NB4 (cell line): ENCODE data around the gene GABRG3.

Experiments used
- MYC ChIP-seq: IDR thresholded peaks from 2 replicates; pipeline ENCODE4 v1.6.1; 2011; ENCODE audit warnings: low read depth, low read length
- POLR2A ChIP-seq: IDR thresholded peaks from 2 replicates; pipeline ENCODE4 v1.6.1; 2011; ENCODE audit warnings: mild to moderate bottlenecking; ENCODE audit not compliant: insufficient read length; ENCODE audit errors: extremely low read depth
- TF ChIP-seq, protein P1 (sequence below): IDR thresholded peaks from one replicate; pipeline ENCODE4 v1.5.1; 2012; ENCODE audit warnings: low read depth, low read length

DNA sequence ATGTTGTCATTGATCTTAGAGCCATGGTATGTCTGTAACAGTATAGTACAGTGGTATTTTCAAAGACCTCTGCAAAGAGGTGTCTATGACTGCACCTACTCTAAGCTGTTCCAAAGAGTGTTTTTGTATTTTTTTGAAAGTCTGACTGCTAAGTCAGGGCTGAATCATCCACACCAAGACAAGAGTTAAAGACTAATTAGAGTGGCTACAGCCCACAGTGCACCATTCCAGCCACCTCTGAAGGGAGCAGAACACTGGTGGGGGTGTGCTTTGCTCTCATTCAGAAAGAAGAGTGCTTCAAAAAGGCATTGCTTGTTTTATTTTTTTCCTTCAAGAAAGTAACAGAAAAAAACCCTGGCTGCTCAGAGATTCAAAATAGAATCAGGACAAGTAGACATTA, 301.4 kb downstream of the GABRG3 start:
- TF ChIP-seq POLR2A (no peak), MYC (no peak)
- TF ChIP-seq, protein P1, sequence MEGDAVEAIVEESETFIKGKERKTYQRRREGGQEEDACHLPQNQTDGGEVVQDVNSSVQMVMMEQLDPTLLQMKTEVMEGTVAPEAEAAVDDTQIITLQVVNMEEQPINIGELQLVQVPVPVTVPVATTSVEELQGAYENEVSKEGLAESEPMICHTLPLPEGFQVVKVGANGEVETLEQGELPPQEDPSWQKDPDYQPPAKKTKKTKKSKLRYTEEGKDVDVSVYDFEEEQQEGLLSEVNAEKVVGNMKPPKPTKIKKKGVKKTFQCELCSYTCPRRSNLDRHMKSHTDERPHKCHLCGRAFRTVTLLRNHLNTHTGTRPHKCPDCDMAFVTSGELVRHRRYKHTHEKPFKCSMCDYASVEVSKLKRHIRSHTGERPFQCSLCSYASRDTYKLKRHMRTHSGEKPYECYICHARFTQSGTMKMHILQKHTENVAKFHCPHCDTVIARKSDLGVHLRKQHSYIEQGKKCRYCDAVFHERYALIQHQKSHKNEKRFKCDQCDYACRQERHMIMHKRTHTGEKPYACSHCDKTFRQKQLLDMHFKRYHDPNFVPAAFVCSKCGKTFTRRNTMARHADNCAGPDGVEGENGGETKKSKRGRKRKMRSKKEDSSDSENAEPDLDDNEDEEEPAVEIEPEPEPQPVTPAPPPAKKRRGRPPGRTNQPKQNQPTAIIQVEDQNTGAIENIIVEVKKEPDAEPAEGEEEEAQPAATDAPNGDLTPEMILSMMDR = no peak
